SW 1271 (cell line): Measurements from ENCODE around the gene PI4K2A.
"Not testable (repeated sequence)": the region's sequence is repeated elsewhere in the genome, so short reads cannot be mapped to it uniquely, and the experiment has no call there.

Experiments
- DNase-seq, 2 experiments: peaks; one replicate each; lab custom pipeline; 2025; lab: John Stamatoyannopoulos, UW

The PI4K2A gene

GRCh38 chr10:97632949-97633884, 7.3 kb upstream of the PI4K2A start, which contains the start of gene MORN4:
MORN4 (minus strand) TSS chr10:97633500; CDS start chr10:97619653, 13,847 bp downstream.
- DNase-seq: peak; percentile 72 to 87

- peak; percentile 29 to 39 for DNase-seq
Measured at GRCh38 chr10:97633921-97634320, 6.5 kb upstream of the PI4K2A start.

GRCh38 chr10:97635577-97635976, 4.9 kb upstream of the PI4K2A start:
- DNase-seq: no peak

- DNase-seq: not testable (repeated sequence)
Measured at GRCh38 chr10:97639090-97639489, 1.4 kb upstream of the PI4K2A start.

- DNase-seq: no peak
Measured at GRCh38 chr10:97640868-97641811, 669 bp downstream of the PI4K2A start.

- DNase-seq: not testable (repeated sequence)
Measured at GRCh38 chr10:97642471-97643159, 2.1 kb downstream of the PI4K2A start.

GRCh38 chr10:97643441-97643985, 3.0 kb downstream of the PI4K2A start:
- DNase-seq: no peak

GRCh38 chr10:97644936-97645335, 4.5 kb downstream of the PI4K2A start:
- DNase-seq: no peak

- DNase-seq: peak in 1 of 2 experiments; percentile 27
Measured at GRCh38 chr10:97647556-97647955, 7.1 kb downstream of the PI4K2A start.

GRCh38 chr10:97648562-97649404, 8.3 kb downstream of the PI4K2A start:
- DNase-seq: peak; percentile 69 to 88

- not testable (repeated sequence) for DNase-seq
Measured at GRCh38 chr10:97649405-97649750, 8.9 kb downstream of the PI4K2A start.

- DNase-seq: no peak
Measured at GRCh38 chr10:97650726-97651125, 10.3 kb downstream of the PI4K2A start.

- DNase-seq: no peak
Measured at GRCh38 chr10:97651773-97652172, 11.3 kb downstream of the PI4K2A start.

- DNase-seq: no peak
Measured at GRCh38 chr10:97656777-97657176, 16.3 kb downstream of the PI4K2A start.

- no peak for DNase-seq
Measured at GRCh38 chr10:97659589-97659988, 19.1 kb downstream of the PI4K2A start.

- no peak for DNase-seq
Measured at GRCh38 chr10:97664282-97664850, 23.9 kb downstream of the PI4K2A start.

GRCh38 chr10:97666992-97667391, 26.5 kb downstream of the PI4K2A start:
- no peak for DNase-seq

- DNase-seq: no peak
Measured at GRCh38 chr10:97667463-97667862, 27.0 kb downstream of the PI4K2A start.

GRCh38 chr10:97669571-97669970, 29.1 kb downstream of the PI4K2A start:
- no peak for DNase-seq
